Frontal cortex (tissue), 4 donors: ENCODE measurements around the gene CRYM. TPM values are rescaled to one million over a fixed set of nuclear protein-coding genes. Genes with fewer than 3 reads are reported as not detected.
A peak's percentile ranks its signal among the peaks of the same experiment; 100 is the strongest.
"Not testable (repeated sequence)": the region's sequence is repeated elsewhere in the genome, so short reads cannot be mapped to it uniquely, and the experiment has no call there.

Source experiments
- DNase-seq, 2 donors: peaks; one replicate each; pipeline ENCODE4 v3.0.0; 2012; ENCODE audit warnings: low spot score in 2 of 2
- FAIRE-seq: peaks from 2 replicates; lab custom pipeline; 2012; peaks lifted over from hg19 to GRCh38; lab: Jason Lieb, UNC
- total RNA-seq: library from RNA; depleted of rRNA; stranded (reverse); fragments of >200 nt; gene quantifications from one replicate; pipeline ENCODE4 v1.2.3, GENCODE V29; 2014
- donor health status: control.
- donor health status: control.
- donor health status: control.

The CRYM gene
- 87.2 TPM for total RNA-seq

- peak in 1 of 2 donors; percentile 61 for DNase-seq
Measured at GRCh38 chr16:21277927-21278706, at the start of gene CRYM. TSS of gene CRYM (minus strand) at chr16:21278290. CDS start at chr16:21278251, 39 bp downstream.

GRCh38 chr16:21327046-21327445 lies 49.0 kb upstream of the CRYM start:
- FAIRE-seq: no peak
- DNase-seq: no peak

More at GRCh38 chr16:21277927-21278706, at the start of gene CRYM:
- FAIRE-seq: no peak

DNA sequence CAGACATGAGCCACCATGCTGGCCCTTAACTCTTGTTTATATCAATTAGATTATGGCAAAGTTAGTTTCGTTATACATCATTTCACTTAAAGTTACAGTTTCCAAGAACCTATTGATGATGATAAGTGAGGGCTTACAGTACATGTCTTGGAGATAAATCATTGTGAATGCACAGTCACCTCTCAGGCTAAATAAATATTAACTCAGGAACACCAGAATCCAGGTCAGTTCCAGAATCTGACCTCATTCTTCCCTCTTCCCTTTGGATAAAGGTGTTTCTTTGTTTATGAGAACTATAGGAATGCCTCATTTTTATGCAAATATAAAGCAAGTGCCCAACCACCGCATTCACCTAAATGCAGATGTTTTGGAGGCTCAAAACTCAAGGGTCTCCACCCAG lies 48.4 kb upstream of the CRYM start:
- DNase-seq (no peak), FAIRE-seq (no peak)

DNA sequence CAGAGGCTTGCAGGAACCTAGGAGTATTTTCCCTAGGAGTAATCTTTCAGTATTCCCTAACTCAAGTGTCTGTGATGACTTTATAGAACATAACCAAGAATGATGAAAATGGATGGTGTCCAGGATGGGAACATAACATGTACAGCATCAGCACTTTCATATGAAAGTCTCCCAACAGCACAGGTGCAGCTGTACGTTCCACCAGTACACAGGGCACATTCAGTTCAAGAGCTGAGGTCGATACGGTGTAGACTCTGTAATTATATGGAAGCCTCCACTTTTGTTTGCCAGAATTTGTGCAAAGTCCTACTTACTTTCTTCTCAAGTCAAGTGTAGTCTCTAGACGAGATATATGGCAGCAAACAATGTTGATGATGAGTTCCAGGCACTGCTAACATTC lies 46.2 kb upstream of the CRYM start:
- DNase-seq: no peak
- FAIRE-seq: no peak

DNA sequence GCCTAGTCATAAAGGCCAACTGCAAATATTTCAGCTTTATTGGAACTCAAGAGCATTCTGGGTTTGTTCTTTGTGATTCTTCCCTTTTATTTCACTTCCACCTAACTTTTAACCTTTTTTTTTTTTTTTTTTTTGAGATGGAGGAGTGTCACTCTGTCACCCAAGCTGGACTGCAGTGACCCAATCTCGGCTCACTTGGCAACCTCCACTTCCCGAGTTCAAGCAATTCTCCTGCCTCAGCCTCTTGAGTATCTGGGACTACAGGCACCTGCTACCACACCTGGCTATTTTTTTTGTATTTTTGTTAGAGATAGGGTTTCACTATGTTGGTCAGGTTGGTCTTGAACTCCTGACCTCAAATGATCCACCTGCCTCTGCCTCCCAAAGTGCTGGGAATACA lies 44.2 kb upstream of the CRYM start:
- not testable (repeated sequence) for DNase-seq

GRCh38 chr16:21321736-21322135 lies 43.6 kb upstream of the CRYM start:
- DNase-seq (no peak), FAIRE-seq (no peak)

More for the DNA sequence above, 44.2 kb upstream of the CRYM start:
- FAIRE-seq: not testable (repeated sequence)

GRCh38 chr16:21314339-21314738 lies 36.2 kb upstream of the CRYM start:
- no peak for FAIRE-seq
- no peak for DNase-seq

DNA sequence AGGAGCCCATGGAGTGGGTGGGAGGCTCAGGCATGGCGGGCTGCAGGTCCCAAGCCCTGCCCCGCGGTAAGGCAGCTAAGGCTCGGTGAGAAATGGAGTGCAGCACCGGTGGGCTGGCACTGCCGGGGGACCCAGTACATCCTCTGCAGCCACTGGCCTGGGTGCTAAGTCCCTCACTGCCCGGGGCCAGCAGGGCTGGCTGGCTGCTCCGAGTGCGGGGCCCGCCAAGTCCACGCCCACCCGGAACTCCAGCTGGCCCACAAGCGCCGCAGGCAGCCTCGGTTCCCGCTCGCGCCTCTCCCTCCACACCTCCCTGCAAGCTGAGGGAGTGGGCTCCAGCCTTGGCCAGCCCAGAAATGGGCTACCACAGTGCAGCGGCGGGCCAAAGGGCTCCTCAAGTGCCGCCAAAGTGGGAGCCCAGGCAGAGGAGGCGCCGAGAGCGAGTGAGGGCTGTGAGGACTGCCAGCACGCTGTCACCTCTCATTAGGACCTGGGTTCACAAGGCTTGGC lies 34.8 kb upstream of the CRYM start:
- FAIRE-seq, DNase-seq: not testable (repeated sequence)

DNA sequence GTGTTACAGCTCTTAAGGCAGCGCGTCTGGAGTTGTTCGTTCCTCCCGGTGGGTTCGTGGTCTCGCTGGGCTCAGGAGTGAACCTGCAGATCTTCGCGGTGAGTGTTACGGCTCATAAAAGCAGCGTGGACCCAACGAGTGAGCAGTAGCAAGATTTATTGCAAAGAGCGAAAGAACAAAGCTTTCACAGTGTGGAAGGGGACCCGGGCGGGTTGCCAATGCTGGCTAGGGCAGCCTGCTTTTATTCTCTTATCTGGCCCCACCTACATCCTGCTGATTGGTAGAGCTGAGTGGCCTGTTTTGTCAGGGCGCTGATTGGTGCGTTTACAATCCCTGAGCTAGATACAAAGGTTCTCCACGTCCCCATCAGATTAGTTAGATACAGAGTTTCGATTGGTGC lies 34.0 kb upstream of the CRYM start:
- not testable (repeated sequence) for FAIRE-seq

GRCh38 chr16:21306712-21307111 lies 28.6 kb upstream of the CRYM start:
- not testable (repeated sequence) for FAIRE-seq, DNase-seq

More for the DNA sequence above, 34.0 kb upstream of the CRYM start:
- not testable (repeated sequence) for DNase-seq

DNA sequence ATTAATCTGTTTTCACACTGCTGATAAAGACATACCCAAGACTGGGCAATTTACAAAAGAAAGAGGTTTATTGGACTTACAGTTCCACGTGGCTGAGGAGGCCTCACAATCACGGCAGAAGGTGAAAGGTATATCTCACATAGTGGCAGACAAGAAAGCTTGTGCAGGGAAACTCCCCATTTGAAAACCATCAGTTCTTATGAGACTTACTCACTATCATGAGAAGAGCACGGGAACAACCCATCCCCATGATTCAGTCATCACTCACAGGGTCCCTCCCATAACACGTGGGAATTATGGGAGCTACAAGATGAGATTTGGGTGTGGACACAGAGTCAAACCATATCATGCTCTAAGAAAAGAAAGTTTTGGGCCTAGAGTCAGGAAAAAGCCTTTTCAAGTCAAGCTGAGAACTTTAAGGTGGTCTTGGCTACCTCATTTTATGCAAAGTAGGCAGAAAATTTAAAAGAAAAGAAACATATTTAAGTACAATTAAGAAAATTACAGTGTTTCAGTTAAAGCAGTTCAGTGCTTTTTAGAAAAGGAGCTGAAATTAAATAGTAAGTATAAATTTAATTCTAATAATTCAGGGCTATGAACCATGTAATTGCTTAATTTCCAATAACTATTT lies 24.9 kb upstream of the CRYM start:
- DNase-seq: no peak
- no peak for FAIRE-seq

DNA sequence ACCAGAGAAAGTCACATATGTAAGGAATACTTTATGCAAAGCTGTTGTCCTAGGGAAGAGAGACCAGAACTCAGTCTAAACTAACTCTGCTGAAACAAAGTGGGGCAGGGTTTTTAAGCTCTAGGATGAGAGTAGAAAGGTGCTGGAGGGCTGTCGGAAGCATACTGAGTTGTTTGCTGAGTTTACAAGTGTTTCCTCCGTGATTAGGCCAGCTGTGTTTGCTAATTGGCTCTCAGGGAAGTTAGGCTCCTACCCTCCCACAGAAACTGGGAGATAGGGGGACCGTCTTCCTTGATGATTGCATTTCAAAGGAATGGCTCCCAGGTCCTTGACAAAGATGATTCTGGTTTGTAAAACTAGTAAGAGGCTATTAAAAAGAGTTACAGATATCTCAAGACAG lies 24.4 kb upstream of the CRYM start:
- DNase-seq: no peak
- no peak for FAIRE-seq

GRCh38 chr16:21301895-21302291 lies 23.8 kb upstream of the CRYM start:
- no peak for FAIRE-seq
- no peak for DNase-seq

- FAIRE-seq: no peak
Measured at GRCh38 chr16:21301168-21301894, 23.2 kb upstream of the CRYM start.

DNA sequence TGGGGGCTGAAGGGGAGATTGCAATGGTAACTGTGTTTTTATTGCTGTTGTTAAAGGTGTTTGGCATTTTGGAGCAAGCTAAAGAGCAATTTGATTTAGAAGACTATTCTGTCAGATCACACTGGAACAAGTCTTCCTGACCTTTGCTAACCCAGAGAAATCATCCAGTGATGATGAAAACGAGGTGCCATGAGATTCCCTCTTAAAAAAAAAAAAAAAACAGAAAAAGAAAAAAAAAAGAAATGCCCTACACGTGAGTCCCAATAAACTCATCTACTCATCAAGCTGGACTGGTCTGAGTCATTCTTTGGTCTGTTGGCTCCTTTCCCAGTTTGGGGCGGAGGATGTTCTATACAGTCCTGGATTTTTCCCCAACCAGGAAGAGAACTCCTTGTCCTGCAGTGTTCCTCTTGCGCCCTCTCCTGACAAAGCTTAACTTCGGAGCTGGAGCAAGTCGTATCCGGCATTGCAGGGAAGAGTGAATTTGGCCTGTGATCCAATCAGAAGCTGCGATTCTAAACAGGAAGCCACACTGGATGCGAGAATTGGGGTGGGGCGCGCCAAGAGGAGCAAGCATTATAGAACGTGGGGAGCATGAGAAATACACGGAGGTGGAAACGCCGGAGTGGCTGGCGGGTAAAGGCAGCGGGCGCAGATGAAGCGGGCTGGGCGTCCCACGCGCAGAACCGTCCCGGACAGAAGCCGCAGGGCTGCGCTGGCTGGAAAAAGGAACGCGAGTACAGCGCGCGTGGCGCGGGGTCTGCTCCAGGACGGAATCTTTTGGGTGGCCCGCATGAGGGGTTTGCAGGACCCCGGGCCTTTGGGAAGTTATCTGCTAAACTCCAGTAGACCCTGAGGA lies 22.4 kb upstream of the CRYM start:
- peak; percentile 85 to 86 for DNase-seq
- FAIRE-seq: peak; percentile 94

More at GRCh38 chr16:21301168-21301894, 23.2 kb upstream of the CRYM start:
- DNase-seq: peak; percentile 44 to 51

- not testable (repeated sequence) for FAIRE-seq, DNase-seq
Measured at GRCh38 chr16:21289789-21290188, 11.7 kb upstream of the CRYM start.

GRCh38 chr16:21285314-21285713 lies 7.2 kb upstream of the CRYM start:
- DNase-seq (no peak), FAIRE-seq (no peak)

DNA sequence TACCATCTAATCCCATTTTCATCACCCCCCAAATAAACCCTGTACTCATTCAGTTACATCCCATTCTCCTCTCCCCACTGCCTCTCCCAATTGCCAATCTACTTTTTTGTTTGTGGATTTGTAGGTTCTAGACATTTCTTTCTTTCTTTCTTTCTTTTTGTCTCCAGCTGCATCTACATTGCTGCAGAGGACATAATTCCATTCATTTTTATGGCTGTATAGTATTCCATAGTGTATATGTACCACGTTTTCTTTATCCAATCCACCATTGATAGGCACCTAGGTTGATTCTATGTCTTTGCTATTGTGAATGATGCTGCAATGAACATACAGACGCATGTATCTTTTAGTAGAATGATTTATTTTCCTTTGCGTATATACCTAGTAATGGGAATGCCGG lies 6.3 kb upstream of the CRYM start:
- no peak for FAIRE-seq
- no peak for DNase-seq

GRCh38 chr16:21283521-21284289 lies 5.6 kb upstream of the CRYM start:
- FAIRE-seq (no peak), DNase-seq (peak in 1 of 2 donors; percentile 47)
